COLO668 (cell line): Measurements from ENCODE around the gene CCL16.

Experiments used
- DNase-seq: peaks from one replicate; lab custom pipeline; 2025; ENCODE audit not compliant: unreplicated experiment; lab: John Stamatoyannopoulos, UW

Gene CCL16

DNA sequence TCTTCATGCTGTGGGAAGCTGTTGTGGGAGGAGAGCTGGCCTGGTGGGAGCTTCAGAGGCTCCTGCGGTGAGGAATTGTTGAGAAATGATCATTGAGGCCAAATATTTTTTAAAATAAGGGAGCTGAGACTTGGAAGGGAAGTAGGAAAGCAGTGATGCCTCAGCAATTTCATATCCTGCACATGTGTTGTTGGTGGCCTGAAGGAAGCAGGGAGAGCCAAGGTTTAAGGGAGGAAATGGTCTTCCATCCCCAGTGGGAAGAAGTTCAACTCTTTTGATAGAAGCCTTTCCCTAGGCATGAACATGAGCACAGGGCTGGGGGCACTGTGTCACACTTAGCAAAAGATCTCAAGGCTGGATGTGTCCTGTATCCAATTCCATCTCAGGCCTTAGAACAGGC is 5.3 kb upstream of the CCL16 start, which contains the start of gene CCL14:
Gene CCL14 (minus strand): TSS at position 87 of the 400 bp plus-strand sequence. CDS start 80 bp downstream, at position 7.
- no peak for DNase-seq

DNA sequence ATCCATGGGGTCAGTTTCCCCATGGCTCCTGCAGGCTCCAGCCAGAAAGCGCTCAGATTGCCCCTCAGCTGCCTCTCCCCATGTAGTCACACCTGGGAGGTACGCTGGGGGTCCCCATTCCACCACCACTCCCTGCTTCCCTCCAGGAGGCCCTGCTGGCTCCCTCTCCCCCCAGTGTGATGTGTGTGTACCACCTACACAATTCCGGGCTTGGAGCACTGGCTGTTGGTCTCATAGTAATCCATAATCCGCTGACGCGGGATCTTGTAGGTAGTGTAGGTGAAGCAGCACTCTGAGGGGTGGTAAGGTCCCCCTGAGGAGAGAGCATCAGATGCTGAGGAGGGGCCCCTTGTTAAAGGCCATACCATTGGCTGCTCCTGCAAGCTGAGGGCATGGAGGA is 2.8 kb upstream of the CCL16 start:
- DNase-seq: no peak

DNA sequence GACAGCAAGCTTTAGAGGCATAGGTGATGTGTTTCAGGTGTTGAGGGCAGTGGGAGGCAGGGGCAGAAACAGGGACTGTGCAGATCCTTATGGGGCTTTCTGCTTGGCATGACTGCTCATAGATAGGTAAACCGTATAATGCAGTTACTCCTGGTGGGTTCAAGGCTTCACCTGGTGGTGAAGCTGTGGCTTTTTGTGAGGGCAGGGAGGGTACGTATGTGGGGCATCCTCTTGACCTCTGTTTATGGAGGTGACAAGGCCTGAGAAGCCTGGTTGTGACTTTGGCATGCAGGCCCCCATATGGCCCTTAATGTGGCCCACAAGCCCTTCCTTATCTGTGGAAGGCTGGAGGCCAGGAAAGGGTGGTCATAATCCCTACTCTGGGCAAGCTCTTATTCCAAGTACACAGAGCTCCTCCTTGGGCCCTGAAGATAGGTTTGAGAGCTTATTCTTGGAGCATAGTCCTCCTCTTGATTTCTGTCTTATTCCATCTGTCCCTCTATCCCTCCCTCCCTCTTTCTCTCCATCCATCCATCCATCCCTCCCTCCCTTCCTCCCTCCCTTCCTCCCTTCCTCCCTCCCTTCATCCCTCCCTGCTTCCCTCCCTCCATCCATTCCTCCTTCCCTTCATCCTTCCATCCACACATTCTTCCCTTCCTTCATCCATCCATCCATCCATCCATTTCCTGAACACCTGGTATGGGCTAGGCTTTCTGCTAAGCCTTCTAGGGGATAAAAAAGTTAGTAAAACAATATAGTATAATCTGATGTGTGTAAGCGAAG is 1.3 kb upstream of the CCL16 start:
- no peak for DNase-seq

DNA sequence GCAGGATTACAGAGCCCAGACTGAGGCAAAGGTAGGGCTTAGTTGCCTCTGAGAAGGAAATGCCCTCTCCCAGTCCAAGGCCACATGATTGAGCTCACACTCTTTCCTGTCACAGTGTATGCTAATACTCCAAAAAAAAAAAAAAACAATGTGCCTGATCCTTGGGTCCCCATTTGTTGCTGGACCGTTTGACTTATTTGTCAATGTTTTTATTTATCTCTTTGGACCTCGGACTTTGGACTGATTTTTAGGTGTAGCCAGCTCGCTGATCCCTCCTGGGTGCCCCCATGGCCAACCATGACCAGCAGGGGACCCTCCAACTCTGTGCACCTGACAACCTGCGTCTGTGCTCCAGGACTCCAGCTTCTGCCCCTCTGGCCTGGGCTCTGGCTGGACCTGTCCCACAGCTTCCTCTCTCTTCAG is 622 bp upstream of the CCL16 start:
- DNase-seq: no peak

DNA sequence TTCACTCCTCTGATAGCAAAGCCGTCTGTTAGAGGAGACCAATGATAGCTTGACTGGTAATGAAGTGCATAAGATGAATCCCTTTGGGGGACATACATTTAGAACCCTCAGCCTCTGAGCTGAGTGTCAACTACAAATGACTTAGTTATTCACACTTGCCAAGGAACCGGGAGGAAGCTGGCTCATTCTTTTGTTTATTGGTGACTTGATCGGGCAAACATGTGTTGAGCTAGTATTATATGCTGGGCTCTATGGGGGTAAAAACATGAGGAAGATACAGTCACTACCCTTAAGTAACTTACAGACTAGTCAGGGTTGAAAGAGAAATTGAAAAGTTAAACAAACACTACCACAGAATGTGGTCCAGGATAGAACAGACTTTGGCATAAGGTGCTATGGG is 3.0 kb downstream of the CCL16 start:
- DNase-seq: no peak

DNA sequence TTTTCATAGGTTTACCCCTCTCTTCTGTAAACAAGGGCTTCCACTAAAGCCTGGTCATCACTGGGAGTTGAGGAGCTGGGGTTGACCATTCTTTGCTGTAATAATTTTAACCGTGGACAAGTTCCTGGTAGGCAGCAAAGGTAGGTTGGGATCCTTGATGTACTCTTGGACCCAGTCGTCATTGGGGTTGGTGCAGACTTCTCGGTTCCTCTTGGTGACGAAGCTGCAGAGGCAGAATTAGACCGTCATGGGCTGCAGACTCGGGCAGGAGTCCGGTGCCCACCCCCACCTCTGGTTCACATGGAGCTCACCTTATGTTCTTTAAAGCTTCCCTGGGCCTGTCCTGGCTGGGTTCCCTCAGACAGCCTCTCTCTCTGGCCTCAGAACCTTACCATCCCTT is 3.8 kb downstream of the CCL16 start:
- no peak for DNase-seq

DNA sequence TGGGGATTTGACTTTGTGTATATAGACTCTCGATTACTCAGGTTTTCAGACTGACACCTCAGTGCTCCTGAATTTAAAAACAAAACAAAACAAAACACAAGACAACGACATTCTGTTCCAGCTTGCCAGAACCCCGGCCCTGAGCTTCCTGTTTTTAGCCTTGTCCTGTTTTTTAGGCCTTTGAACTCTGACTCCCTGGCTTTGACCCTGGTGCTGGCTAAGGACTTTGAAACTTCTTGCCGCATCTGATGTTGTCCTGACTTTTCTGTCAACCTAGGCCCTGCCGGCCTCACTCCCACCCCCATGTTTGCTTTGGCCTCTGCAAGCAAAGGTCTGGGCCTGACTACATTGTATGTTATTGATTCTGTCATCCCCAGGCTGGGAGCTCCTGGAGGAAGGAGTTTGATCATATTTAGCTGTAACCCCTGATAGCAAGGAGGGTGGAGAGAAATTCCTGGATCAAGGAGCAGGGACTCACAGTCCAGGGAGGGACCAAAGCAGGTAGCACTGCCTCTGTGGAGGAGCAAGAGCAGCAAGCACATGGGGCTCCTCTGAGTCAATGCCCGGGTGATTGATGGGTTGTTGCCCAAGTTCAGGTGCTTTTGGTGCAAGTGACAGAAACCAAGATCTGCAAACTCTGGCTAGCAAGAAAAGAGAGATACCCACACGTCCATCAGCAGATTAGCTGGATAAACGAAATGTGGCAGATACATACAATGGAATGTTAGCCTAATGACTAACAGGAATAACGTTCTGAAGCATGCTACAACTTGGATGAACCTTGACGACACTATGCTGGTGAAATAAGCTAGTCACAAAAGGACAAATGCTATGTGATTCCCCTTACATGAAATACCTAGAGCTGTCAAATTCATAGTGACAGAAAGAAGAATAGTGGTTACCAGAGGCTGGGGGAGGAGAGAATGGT is 7.7 kb downstream of the CCL16 start:
- no peak for DNase-seq

DNA sequence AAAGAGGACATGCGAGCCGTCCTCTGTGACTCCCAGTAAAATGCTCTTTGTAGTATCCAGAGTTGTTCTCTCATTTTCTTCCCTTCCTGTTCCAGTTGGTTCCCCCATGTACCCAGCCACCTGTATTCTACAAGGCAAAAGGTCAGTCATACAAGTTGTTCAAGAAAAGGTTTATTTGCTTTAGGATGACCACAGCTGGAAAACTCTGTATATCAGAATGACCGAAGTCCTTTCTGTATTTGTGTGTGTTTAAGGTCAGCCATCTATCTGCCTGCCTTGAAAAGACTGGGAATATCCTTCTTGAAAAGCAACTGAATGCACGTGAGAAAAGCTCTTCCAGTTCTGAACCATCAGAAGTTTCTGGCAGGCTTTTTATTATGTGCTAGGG is 8.4 kb downstream of the CCL16 start:
- DNase-seq: no peak

DNA sequence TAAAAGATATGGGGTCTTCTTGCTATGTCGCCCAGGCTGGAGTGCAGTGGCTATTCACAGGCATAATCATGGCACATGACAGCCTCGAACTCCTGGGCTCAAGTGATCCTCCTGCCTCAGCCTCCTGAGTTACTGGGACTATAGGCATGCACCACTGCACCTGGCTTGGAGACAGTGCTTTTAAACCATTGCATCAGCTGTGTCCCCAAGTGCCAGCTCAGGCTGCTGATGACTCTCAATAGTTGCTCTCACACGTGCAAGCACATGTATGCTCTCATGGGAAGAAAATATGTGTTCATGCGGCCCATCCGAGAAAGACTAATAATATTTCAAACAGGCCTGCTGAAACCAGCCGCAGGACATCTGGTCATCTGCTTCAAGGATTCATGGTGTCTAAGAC is 8.8 kb downstream of the CCL16 start:
- no peak for DNase-seq

DNA sequence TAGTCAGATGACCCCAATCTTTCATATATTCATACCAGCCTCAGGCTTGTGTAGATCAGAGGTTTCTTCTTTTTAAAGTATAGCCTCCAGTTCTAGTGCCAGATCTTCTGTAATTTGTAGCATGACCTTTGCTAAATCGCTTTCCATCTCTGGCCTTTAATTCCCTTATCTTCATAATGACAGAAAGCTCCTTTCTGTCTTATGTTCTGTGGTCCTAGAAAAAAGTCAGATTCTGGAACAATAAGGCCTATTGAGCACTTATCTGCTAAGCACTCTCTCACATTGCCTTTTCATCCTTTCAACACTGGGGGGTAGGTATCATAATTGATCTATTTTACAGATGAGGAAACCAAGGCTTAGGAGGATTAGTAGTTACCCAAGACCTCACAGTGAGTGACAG is 9.2 kb downstream of the CCL16 start:
- no peak for DNase-seq

DNA sequence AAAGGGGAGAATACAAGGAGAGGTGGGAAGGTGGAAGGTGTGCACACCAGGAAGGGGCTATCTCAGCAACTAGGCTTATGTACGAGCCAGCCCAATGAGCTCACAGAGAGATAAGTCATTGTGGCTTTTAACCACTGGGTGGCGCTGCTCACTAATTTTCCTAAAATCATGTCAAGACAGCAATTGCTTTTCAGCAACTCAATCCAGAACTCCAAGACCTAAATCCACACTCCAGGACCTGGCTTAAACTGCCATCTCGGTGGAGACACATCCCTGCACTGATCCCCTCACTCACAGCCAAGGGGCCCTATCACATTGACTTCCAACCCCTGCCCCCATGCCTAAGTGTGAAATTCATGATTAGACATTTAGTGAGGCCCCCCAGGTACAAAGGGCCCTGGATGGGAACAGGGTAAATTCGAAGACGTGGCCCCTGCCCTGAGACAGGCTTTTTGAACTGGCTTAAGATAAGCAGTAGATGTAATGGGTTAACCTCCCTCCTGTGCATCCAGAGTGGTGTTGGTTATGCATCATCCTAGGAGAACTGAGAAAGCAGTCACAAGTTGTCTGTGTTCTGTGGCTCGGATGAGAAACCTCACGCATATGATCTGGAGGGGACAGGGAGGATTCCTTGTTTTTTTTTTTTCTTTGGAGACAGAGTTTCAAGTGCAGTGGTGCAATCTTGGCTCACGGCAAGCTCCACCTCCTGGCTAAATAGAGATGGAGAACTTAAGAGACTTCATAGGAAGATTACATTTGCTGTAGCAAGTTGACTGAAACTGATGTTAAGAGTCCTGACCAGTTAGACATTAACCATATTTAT is 11.5 kb downstream of the CCL16 start:
- DNase-seq: peak; percentile 49

DNA sequence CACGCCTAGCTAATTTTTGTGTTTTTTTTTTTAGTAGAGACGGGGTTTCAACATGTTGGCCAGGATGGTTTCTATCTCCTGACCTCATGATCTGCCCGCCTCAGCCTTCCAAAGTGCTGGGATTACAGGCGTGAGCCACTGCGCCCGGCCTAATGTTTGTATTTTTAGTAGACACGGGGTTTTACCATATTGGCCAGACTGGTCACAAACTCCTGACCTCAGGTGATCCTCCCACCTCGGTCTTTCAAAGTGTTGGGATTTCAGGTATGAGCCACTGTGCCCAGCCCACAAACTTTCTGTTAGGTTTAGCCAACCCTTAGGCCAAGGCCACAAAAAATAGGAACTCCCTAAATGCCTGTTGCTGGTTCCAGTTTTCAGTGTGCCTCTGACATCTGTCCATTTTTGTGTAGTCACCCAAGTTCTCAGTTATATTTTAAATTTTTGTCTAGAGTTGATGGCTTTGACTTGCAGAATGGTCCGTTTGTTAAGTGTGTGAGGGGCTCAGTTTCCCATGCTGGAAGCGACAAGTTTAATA is 12.7 kb downstream of the CCL16 start:
- no peak for DNase-seq

DNA sequence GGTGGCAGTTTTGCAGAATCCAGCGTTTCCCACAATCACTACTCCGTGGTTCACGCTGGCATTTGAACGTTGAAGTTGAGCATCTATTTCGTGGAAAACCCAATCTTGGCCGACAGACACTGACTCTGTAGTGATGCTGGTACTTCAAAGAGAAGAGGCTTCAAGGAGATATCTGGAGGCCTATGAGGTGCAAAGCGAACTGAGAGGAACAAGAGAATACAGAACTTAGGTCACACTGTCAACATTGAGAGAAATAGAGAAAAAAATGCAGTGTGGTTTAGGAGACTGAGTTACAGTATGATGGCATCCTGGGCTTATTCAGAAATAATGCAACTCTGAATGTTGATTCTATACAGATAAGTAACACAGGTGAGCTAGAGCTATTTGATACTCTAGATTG is 16.0 kb downstream of the CCL16 start:
- no peak for DNase-seq

DNA sequence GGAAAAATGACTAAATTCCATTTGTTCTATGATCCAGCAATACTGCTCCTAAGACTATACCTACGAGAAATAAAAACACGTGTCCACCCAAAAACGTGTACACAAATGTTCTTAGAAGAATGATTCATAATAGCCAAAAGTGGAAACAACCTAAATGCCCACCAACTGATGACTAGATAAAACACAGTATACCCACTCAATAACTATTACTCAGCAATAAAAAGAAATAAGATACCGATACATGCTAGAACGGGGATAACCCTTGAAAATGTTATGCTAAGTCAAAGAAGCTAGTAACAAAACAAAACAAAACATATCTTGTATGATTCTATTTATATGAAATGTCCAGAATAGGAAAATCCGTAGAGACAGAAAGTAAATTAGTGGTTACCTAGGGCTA is 17.6 kb downstream of the CCL16 start:
- no peak for DNase-seq

DNA sequence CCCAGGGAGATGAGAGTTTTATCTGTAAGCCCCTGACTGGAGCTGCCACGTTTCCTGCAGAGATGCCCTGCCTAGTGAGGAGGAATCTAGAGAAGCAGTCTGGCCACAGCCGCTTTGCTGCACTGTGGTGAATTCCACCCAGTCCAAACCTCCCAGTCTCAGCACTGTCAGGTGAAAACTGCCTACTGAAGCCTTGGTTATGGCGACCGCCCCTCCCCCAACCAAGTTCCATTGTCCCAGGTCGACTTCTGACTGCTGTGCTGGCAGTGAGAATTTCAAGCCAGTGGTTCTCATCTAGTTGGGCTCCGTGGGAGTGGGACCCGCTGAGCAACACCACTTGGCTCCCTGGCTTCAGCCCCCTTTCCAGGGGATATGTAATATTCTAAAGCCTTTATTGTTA is 27.6 kb downstream of the CCL16 start:
- DNase-seq: no peak

DNA sequence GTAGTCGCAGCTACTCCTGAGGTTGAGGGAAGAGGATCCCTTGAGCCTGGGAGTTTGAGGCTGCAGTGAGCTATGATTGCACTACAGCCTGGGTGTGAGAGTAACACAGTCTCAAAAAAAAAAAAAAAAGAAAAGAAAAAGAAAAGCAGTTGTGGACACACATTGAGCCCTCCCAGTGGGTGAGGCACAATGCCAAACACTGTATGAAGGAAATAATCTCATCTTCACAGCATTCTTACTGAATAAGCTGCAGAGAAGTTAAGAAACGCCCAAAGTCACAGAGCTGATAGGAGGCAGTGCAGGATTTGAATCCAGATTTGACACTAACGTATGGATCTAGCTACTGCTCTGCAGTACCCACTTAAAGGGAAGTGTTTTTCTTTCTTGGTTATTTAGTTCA is 31.9 kb downstream of the CCL16 start:
- no peak for DNase-seq

DNA sequence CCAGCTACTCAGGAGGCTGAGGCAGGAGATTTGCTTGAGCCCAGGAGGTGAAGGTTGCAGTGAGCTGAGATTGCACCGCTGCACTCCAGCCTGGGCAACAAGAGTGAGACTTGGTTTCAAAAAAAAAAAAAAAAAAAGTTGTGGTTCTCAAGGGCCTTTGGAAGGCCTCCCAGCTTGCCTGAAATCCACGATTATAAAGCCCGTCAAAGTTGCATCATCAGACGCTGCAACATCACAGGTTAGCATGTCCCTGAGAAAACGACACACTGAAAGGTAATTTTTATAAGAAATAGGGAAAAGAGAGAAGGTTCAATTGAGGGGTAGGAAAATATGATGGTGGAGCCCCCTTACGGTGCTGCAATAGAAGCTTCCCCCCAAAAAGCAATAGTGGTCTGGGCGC is 33.2 kb downstream of the CCL16 start:
- no peak for DNase-seq

DNA sequence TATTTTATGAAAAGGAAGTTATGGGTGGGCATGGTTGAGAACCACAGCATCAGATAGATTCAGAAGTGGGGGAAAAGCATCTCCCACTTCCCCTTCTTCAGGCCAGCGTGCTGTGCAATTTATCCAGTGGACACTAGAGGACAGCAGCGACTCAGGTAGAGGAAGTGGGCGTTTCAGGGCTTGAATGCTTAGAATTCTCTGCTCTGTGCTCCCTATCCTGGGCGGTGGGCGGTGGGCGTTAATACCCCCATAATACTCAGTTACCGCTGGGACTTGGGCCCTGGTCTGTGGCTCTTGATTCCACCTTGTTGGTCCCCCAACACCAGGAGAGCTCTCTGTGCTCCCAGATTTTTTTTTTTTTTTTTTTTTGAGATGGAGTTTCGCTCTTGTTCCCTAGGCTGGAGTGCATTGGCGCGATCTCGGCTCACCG is 34.1 kb downstream of the CCL16 start:
- DNase-seq: peak; percentile 12

DNA sequence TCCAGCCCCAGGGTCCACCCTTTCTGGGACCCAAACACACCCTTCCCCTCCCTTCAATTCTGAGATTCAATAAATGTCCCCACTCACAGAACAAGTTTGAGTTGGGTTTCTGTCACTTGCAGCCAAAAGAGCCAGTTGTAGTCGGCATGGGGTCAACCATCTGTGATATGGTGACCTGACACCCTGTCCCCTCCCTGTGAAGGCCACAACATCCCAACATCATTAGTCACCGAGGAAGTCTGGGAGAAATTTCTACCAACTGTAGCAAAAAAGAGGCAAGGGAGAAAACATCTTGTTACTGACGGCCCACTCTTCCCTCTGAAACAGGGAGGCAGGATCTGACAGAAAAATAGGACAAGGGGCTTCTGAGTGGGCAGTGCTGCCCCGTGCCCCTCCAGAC is 37.1 kb downstream of the CCL16 start:
- DNase-seq: no peak

DNA sequence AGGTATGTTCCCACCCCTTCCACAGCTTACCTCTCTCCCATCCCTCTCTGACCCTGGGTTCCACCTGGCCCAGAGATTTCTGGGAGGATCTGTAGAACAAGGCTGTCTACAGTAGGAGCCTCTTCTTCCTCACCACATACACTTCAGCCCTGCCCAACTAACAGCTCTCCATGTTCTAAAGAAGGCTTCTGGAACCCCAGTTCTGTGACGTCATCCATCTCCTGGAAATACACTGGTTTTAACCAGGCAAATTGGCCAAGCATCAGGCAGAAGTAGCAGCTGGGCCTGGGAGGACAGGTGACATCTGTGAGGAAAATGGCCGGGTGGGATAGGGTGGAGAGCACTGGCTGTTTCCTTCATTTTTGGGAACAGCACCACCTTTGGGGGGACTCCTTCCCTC is 37.8 kb downstream of the CCL16 start, which contains the start of gene LYZL6:
Gene LYZL6 (minus strand): TSS at position 177 of the 400 bp plus-strand sequence. CDS start 4,357 bp downstream, outside the sequence.
- DNase-seq: no peak
